ENCODE results near the gene STX18.

DNA sequence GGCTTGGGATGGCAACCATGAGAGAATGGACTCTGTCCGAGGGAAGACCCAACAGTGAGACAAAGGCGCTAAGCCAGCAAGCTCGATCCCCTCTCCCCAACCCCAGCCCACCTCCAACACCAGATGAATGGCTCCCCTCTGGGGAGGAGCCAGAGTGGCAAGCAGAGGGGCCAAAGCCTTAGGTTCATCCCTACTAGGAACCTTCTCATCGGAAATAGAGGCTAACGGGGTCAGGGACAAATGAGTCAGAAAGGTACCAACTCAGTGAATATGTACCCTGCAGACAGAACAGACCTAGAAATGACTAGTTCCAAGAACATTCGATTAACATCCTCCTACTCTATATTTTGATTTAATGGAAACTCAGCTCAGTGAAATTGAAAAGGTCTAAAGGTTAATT lies 81.1 kb downstream of the STX18 start:
- TF ChIP-seq, protein P1, sequence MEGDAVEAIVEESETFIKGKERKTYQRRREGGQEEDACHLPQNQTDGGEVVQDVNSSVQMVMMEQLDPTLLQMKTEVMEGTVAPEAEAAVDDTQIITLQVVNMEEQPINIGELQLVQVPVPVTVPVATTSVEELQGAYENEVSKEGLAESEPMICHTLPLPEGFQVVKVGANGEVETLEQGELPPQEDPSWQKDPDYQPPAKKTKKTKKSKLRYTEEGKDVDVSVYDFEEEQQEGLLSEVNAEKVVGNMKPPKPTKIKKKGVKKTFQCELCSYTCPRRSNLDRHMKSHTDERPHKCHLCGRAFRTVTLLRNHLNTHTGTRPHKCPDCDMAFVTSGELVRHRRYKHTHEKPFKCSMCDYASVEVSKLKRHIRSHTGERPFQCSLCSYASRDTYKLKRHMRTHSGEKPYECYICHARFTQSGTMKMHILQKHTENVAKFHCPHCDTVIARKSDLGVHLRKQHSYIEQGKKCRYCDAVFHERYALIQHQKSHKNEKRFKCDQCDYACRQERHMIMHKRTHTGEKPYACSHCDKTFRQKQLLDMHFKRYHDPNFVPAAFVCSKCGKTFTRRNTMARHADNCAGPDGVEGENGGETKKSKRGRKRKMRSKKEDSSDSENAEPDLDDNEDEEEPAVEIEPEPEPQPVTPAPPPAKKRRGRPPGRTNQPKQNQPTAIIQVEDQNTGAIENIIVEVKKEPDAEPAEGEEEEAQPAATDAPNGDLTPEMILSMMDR (IDR thresholded peaks at IDR 0.05 in 4 of 5, conservative IDR thresholded peaks at IDR 0.05 in 1 of 5): no peak
- no peak for TF ChIP-seq POLR2A (IDR thresholded peaks at IDR 0.05)
